Stimulated activated CD4-positive, alpha-beta T cell treated with anti-CD3 and anti-CD28 coated beads, Interleukin-12 subunit alpha, Interleukin-12 subunit beta, amount 100 ng/mL, for 48 hours (primary cell): Measurements from ENCODE around the gene ITGAL.
"Not testable (repeated sequence)": the region's sequence is repeated elsewhere in the genome, so short reads cannot be mapped to it uniquely, and the experiment has no call there.

Experiments used
- DNase-seq, 3 donors: peaks; one replicate each; pipeline ENCODE4 v3.0.0-alpha.2; 2020; ENCODE audit warnings: low read depth in 2 of 3, low spot score in 1 of 3

Gene ITGAL

DNA sequence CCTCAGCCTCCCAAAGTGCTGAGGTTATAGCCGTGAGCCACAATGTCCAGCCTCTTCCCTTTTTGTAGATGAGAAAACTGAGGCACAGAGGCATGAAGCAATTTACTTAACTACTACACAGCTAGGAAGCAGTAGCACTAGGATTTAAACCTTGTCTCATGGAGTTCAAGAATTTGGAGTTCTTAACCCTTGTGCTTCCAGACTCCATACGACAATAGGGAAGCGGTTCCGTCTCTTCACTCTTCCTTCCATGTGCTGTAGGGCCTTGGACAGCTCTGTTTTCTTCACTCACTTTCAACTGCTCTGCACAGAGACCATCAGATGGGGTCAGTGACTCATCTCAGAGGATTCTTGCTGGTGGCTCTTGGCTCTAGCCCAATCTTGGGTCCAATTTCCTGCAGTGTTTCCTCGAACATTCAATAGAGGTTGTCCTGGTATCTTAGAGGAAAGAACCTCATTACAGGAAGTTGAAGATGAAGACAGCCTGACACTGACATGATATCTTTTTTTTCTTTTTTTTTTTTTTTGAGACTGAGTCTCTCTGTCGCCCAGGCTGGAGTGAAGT, 19.3 kb downstream of the ITGAL start:
- DNase-seq, result no peak

GRCh38 chr16:30493941-30494488, 21.5 kb downstream of the ITGAL start:
- DNase-seq, result no peak

DNA sequence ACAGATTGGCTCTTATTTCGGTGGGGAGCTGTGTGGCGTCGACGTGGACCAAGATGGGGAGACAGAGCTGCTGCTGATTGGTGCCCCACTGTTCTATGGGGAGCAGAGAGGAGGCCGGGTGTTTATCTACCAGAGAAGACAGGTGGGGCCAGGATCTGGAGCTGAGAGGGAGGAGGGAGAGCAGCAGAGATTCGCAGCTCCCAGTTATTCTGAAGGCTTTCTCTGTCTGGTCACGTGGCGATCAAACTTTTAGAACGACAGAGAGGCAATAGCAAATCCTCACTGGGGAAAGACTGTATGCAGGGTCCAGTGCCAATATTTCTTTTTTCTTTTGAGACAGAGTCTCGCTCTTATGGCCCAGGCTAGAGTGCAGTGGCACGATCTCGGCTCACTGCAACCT, 22.2 kb downstream of the ITGAL start:
- DNase-seq, result no peak

DNA sequence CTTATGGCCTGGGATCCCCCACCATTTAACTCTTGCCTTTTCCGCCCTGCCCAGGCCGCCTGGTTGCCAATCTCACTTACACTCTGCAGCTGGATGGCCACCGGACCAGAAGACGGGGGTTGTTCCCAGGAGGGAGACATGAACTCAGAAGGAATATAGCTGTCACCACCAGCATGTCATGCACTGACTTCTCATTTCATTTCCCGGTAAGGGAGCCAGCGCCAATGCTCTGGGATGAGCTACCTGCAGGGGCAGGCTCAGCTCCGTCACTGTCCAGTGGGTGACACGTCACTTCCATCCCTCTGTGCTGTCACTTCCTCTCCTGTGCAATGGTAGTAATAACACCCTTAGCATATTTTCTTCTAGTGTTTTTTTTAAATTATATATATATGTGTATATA, 26.7 kb downstream of the ITGAL start:
- DNase-seq, result no peak

GRCh38 chr16:30503403-30504296, 31.1 kb downstream of the ITGAL start:
- no peak for DNase-seq

DNA sequence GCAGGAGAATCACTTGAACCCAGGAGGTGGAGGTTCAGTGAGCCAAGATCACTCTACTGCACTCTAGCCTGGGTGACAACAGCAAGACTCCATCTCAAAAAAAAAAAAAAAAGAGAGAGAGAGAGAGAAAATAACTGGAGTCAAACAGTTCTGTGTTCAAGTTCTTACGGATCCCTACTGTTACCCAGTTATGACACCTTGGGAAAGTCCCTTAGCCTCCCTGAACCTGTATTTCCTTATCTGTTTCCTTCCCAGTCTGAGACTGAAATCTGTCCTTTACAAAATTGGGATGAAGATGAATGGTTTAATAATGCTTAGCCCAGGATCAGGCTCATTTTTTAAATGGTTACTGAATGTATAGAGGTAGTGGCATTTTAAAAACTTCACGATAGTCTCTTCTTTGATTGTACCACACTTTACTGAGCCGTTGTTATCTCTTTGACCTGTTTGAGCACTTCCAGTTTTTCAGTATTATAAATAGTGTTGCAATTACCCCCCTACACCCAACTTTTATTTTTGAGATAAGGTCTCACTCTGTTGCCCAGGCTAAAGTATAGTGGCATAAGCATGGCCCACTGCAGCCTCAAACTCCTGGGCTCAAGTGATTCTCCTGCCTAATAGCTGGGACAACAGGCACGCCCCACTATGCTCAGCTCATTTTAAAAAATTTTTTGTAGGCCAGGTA, 36.7 kb downstream of the ITGAL start:
- DNase-seq, result no peak

DNA sequence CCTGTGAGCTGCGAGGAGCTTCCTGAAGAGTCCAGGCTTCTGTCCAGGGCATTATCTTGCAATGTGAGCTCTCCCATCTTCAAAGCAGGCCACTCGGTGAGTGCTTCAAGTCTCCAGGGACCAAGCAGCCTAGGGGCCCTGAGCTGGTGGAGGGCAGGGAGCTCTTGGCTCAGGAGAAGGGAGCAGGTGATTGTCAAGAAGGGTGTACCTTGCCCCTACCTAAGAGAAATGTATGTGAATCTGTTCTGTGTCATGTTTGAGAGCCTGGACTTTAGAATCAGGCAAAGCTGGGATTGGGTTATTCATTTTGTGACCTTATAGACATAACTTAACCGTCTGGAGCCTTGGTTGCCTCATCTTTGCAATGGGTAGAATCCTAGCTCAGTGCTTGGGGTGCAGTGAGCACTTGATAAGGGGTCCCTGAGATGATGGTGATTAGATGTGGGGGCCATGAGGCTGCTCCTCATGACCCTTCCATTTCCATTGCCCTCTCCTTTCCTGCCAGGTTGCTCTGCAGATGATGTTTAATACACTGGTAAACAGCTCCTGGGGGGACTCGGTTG, 37.9 kb downstream of the ITGAL start:
- DNase-seq, result no peak

DNA sequence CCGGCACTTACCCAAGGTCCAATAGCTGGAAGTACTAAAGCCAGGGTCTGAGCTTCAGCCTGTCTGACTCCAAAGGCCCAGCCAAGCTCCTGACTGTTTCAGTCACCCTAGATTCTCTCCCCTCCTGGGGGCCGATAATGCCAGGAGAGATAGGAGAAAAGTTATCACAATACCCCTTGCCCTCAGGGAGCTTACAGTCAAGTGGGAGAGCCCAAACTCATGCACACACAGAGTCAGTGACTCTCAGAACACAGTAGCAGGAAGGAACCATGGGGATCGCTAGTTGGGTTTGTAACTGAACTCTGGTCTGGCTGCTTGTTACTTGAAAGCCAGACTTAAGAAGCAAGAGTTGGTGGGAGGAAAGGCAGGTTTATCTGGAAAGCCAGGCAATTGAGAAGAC, 39.0 kb downstream of the ITGAL start:
- DNase-seq, result no peak

DNA sequence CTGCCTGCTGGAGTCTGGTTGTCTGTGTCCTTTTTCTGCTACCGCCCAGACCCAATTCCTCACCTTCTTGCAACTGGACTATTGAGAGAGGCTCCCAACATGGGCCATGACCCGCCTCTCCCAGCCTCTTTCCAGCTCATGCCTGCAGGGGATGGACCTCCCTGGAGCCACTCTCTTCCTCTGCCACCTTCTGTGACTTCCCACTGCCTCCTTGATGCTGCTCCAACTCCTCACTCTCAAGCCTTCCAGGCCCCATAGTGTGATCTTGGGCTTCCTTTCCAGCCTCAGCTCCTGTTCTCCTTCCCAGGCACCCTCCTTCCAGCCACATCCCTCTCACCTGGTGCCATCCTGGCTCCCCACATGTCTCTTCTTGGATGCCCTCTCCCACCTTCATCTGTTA, 42.7 kb downstream of the ITGAL start:
- no peak for DNase-seq

DNA sequence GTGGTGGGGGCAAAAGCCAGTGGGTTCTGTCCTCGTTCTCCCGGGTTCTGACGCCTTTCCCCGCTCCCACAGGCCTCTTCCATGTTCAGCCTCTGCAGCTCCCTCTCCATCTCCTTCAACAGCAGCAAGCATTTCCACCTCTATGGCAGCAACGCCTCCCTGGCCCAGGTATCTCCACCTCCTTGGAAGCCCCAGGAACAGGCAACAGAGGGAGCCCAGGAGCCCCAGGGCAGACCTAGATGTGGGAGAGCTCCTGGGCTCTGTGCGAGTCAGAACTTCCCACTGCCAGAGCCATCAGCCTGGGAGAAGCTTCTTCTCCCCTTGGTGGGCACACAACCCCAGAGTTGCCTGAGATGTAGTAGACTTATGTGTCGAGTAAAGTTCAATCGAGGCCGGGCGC, 46.0 kb downstream of the ITGAL start:
- no peak for DNase-seq

DNA sequence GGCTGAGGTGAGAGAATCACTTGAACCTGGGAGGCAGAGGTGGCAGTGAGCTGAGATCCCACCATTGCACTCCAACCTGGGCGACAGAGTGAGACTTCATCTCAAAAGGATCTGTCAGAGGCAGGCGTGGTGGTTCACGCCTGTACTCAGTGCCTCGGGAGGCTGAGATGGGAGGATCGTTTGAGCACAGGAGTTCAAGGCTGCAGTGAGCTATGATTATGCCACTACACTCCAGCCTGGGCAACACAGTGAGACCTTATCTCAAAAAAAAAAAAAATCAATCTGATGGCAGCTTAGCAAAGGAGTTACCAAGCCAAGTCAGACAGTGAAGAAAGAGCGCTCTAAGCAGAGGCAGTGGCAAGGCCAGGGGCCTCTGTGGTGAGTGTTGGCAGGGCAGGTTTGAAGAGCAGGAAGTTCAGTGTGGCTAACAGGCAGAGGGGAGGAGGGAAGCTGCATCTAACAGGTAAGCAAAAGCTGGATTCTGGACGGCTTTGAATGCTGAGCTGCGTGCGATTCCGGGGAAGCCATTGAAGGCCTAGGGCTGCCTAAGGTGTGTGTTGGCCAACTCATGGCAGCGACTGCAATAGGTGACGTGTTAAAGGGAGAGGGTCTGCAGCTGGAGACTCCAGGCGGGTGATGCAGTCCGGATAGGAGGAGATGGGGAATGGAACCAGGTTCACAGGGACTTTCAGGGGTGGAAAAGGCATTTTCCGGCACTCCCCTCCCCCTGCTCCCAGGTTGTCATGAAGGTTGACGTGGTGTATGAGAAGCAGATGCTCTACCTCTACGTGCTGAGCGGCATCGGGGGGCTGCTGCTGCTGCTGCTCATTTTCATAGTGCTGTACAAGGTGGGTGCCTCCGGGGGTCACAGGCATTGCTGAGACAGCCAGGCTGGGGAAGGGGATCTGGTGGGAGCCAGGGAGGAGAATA, 46.8 kb downstream of the ITGAL start:
- DNase-seq, result no peak

DNA sequence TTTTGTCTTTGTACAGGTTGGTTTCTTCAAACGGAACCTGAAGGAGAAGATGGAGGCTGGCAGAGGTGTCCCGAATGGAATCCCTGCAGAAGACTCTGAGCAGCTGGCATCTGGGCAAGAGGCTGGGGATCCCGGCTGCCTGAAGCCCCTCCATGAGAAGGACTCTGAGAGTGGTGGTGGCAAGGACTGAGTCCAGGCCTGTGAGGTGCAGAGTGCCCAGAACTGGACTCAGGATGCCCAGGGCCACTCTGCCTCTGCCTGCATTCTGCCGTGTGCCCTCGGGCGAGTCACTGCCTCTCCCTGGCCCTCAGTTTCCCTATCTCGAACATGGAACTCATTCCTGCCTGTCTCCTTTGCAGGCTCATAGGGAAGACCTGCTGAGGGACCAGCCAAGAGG, 48.9 kb downstream of the ITGAL start:
- DNase-seq, result no peak

DNA sequence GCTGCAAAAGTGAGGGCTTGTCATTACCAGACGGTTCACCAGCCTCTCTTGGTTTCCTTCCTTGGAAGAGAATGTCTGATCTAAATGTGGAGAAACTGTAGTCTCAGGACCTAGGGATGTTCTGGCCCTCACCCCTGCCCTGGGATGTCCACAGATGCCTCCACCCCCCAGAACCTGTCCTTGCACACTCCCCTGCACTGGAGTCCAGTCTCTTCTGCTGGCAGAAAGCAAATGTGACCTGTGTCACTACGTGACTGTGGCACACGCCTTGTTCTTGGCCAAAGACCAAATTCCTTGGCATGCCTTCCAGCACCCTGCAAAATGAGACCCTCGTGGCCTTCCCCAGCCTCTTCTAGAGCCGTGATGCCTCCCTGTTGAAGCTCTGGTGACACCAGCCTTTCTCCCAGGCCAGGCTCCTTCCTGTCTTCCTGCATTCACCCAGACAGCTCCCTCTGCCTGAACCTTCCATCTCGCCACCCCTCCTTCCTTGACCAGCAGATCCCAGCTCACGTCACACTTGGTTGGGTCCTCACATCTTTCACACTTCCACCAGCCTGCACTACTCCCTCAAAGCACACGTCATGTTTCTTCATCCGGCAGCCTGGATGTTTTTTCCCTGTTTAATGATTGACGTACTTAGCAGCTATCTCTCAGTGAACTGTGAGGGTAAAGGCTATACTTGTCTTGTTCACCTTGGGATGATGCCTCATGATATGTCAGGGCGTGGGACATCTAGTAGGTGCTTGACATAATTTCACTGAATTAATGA, 49.5 kb downstream of the ITGAL start:
- DNase-seq, result no peak

DNA sequence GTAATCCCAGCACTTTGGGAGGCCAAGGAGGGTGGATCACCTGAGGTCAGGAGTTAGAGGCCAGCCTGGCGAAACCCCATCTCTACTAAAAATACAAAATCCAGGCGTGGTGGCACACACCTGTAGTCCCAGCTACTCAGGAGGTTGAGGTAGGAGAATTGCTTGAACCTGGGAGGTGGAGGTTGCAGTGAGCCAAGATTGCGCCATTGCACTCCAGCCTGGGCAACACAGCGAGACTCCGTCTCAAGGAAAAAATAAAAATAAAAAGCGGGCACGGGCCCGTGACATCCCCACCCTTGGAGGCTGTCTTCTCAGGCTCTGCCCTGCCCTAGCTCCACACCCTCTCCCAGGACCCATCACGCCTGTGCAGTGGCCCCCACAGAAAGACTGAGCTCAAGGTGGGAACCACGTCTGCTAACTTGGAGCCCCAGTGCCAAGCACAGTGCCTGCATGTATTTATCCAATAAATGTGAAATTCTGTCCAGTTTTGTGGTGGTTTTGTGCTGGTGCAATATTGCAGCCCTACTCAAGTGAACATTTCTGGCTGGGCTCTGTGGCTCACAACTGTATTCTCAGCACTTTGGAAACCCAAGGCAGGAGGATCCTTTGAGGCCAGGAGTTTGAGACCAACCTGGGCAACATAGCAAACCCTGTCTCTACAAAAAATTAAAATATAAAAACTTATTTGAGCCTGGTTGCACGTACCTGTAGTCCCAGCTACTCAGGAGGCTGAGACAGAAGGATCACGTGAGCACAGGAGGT, 50.3 kb downstream of the ITGAL start:
- DNase-seq, result not testable (repeated sequence)

- DNase-seq, result no peak
Observed at GRCh38 chr16:30523768-30524574, 51.4 kb downstream of the ITGAL start.

GRCh38 chr16:30524575-30525568, 52.3 kb downstream of the ITGAL start:
- DNase-seq, result no peak

DNA sequence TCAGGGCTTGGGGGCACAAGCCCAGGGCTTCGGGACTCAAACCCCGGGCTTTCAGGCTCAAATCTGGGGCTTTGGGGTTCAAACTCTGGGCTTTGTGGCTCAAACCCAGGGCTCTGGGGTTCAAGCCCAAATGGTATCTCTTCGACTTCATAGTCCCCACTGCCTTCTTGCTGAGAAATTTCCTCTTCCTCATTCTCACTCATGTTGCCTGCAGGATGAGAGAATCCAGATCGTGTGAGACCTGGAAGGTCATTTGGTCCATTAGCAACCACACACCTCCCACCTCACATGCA, 53.2 kb downstream of the ITGAL start:
- no peak for DNase-seq
